ENCODE results near the gene HOXC6.

Gene HOXC6

GRCh38 chr12:54028314-54029201 is at the start of gene HOXC6:
TSS of gene HOXC6 (plus strand) at chr12:54028440. CDS start at chr12:54028522, 82 bp downstream.
- no peak for DNase-seq

DNA sequence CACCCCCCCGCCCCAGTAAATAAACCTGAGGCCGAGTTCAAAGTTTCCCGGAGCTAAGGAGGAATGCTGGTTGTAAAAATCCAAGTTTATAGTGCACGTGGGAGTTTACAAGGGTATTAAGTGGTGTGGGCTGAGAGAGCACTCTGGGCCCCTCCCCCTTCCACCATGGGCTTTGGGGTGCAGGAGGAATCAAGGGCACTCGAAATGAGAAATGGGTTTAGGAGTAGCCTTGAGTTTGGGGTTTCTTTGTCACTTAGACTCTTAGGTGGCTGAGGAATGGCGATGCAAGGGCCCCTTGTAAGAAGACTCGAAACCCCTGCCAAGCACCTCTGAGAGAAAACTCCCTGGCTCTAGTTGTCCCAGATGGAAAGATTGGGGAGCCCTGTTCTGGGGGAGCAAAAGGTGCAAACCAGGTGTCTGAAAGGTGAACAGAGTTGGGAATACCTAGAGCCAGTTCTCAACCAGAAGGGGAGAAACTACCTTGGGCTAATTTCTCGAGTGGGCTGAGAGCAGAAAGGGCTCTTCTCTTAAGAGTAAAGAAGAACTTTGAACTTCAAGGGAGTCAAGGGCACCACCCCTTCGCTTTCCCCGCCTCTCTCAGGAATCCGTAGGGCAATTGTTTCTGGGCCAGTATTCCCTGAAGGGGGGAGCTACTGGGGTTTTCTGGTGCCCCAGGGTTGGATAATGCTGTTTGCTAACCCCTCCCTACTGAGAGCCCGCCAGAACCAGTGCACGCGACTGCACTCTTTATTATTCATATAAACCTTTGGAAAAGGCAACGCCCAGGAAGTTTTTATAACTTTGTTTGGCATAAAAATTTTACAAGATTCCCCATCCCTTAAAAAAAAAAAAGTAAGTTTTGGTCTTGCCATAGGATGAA is 49.5 kb upstream of the HOXC6 start:
- DNase-seq, result no peak

DNA sequence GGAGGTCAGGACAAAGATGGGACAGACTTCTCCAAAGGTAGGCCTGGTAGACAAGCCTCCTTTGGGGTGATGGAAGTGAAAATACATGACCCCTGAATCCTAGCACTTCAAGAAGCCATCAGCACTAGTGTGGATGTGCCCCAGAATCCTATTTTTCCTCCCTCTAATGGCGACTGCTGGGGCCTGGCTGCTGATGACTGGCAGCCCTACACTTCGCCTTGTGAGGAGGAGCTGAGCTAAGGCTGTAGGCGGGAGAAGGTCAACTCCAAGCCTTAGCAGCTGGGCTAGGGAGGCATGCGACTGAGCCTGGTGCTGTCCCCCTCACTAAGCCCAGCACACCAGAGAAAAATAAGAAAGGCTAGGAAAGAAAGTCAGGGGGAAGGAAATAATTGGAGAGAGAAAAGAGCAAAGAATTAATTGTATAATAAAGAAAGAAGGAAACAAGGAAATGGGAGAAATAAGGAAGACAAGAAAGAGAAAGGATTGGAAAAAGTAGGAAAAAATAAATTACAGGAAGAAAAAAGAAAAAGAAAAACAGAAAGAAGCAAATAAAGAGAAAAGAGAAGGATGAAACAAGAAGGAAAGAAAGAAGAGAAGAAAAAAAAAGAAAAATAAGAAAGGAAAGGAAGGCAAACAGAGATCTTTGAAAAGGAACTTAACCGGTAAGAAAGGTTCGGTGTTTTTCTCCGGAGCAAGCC is 48.0 kb upstream of the HOXC6 start:
- DNase-seq, result no peak

GRCh38 chr12:53980802-53981496 is 47.3 kb upstream of the HOXC6 start:
- DNase-seq, result no peak

DNA sequence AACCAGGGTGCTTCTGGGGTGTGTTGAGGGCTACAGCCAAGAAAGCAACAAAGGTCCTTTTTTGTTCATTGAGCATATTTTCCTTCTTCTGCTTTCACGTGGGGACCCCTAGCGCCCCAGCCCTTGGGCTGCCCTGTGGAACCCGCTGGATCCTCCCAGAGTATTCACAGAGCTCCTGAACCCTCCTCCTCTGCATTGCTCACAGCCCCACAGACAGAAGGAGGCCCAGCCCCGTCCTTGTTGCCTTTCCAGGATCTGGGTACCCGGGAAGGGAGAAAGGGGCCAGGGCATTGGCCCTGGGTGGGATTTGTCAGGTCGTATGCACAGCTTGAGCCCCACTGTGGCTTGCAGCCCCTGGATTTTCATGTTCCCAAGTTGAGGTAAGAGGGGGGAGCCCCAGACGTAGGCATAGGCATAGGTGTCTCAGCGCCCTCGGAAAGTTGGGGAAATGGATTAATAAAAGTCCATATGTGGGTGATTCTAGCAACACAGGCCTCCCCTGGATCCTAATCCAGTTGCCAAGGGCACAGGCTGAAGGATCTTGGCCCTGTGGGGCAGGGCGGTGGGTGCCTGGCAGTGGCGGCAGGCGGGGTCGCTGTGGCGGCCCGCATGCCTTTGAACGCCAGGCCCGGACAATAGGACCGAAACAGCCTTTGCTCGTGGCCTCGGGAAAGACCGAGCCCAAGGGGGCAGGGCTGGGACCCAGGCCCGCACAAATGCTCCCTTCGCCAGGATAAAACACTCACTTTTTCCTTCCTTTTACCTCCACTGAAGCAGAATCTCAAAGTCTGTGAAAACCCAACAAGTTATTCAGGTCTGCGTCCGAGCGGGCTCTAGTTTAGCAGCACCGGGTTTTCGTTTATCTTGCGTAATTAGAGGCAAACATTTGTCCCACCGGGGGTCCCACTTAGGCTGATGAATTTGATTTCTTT is 46.3 kb upstream of the HOXC6 start:
- DNase-seq, result no peak

GRCh38 chr12:53982648-53983567 is 45.3 kb upstream of the HOXC6 start:
- no peak for DNase-seq

DNA sequence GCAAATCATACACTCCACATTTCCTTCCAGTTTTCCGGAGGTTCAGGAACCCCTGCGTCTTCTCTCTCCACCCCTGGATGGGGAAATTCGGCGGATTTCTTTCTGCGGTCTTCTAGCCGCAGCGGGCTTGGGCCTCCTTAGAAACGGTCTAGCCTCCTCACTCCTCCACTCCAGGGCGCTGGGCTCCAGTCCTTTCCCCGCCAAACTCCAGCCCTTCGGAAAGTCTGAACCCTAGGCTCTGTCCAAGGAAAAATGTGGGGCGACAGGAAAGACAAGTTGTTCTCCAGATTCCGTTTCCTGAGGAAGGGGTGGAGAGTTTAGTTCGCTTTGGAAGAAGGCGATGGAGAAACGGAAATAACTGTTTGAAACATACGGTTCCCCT is 44.7 kb upstream of the HOXC6 start:
- no peak for DNase-seq

- no peak for DNase-seq
Observed at GRCh38 chr12:53983950-53984572, 44.2 kb upstream of the HOXC6 start.

DNA sequence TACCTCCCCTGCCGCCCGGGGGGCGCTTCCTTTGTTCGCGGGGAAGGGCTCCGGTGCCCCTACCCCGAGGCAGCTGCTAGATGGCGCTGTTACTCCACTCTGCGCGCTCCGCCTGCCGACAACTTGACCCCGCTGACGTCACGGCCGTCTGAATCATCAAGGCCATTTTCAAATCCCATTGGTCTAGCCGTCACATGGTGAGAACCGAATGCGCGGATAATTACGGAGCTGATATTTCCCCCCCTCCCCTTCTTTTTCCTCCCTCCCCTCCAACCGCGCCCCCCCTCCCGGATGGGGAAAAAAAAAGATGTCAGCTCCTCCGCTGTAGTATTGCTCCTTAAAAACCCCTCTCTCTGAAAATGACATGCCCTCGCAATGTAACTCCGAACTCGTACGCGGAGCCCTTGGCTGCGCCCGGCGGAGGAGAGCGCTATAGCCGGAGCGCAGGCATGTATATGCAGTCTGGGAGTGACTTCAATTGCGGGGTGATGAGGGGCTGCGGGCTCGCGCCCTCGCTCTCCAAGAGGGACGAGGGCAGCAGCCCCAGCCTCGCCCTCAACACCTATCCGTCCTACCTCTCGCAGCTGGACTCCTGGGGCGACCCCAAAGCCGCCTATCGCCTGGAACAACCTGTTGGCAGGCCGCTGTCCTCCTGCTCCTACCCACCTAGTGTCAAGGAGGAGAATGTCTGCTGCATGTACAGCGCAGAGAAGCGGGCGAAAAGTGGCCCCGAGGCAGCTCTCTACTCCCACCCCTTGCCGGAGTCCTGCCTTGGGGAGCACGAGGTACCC is 43.1 kb upstream of the HOXC6 start, which contains the start of gene HOXC10:
Gene HOXC10, plus strand, starts transcription at position 246 of the 791 bp plus-strand sequence. Its CDS starts 114 bp downstream, at position 360.
- DNase-seq, result no peak

DNA sequence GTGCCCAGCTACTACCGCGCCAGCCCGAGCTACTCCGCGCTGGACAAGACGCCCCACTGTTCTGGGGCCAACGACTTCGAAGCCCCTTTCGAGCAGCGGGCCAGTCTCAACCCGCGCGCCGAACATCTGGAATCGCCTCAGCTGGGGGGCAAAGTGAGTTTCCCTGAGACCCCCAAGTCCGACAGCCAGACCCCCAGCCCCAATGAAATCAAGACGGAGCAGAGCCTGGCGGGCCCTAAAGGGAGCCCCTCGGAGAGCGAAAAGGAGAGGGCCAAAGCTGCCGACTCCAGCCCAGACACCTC is 42.6 kb upstream of the HOXC6 start:
- no peak for DNase-seq

GRCh38 chr12:53985994-53986685 is 42.1 kb upstream of the HOXC6 start:
- no peak for DNase-seq

- no peak for DNase-seq
Observed at GRCh38 chr12:53986686-53987483, 41.4 kb upstream of the HOXC6 start.

- no peak for DNase-seq
Observed at GRCh38 chr12:53987787-53988230, 40.4 kb upstream of the HOXC6 start.

GRCh38 chr12:53988541-53989226 is 39.6 kb upstream of the HOXC6 start:
- DNase-seq, result no peak

DNA sequence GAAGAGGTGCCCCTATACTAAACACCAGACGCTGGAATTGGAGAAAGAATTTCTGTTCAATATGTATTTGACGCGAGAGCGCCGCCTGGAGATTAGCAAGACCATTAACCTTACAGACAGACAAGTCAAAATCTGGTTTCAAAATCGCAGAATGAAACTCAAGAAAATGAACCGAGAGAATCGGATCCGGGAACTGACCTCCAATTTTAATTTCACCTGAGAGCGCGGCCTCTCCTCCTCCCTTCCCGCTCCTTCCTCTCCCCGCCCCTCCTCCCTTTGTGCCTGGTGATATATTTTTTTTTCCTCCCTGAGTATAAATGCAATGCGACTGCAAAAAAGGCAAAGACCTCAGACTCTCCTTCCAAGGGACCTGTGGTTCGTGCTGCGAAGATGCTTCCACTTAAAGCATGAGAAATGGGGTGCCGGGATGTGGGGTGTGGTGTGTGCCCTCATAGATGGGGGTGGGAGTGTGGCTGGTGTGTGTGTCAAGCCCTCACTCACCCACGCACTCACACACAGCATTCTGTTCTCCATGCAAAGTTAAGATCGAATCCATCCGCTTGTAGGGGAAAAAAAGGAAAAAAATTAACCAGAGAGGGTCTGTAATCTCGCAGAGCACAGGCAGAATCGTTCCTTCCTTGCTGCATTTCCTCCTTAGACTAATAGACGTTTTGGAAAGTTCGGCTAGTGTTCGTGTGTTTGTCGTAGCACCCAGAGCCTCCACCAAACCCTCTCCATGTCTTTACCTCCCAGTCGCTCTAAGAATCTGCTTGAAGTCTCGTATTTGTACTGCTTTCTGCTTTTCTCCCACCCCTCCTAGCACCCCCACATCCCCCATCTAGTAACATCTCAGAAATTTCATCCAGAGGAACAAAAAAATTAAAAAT is 38.8 kb upstream of the HOXC6 start:
- DNase-seq, result no peak

All from NCI-H1436 treated with DMSO at 0.1 percent for 48 hours (cell line).